NCI-H187 (cell line): ENCODE results near the gene RABEPK.
"Not testable (repeated sequence)": the region's sequence is repeated elsewhere in the genome, so short reads cannot be mapped to it uniquely, and the experiment has no call there.

ENCODE experiments used
- DNase-seq, 2 experiments: peaks; one replicate each; lab custom pipeline; 2025; lab: John Stamatoyannopoulos, UW

RABEPK gene, protein sequence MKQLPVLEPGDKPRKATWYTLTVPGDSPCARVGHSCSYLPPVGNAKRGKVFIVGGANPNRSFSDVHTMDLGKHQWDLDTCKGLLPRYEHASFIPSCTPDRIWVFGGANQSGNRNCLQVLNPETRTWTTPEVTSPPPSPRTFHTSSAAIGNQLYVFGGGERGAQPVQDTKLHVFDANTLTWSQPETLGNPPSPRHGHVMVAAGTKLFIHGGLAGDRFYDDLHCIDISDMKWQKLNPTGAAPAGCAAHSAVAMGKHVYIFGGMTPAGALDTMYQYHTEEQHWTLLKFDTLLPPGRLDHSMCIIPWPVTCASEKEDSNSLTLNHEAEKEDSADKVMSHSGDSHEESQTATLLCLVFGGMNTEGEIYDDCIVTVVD

DNA sequence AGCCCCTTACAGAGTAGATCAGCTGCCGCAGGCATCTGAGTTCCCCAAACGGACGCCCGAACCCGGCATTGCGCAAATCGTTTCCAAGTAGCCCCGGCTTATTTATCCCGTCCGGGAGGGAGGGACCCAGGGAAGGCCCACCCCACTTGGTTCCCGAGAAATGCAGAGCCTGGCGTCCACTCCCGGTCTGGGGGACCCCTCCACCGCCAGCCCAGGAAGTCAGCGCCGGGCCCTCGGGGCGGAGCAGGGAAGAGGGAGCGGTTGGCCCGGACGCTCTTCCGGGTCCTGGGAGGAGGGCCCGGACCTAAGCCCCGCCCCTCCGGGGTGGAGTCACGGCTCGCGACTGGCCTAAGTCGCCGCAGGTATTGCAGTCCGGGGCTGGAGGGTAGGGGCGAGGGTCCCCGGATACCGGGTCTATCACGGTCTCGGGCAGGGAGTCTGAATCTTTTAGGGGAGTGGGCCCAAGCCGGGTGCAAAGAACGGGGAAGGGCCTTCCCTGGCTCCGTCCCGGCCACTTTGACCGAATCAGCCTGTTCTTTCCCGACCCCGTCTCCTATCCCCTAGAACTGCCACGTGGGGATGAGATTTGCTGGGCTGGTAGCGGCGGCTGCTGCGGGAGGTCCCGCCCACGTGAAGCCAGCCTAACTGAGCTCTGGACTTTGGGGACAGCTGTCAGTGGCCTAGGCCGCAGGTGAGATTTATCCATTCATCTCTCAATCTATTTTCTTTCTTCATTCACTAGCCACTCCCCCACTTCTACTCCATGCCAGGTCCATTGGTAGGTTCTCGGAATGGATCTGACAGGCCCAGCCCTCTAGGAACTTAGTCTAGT lies at the start of gene RABEPK:
Gene RABEPK (plus strand): TSS at position 327 of the 832 bp plus-strand sequence. CDS start 2,472 bp downstream, outside the sequence.
- DNase-seq: peak; percentile 45 to 76

DNA sequence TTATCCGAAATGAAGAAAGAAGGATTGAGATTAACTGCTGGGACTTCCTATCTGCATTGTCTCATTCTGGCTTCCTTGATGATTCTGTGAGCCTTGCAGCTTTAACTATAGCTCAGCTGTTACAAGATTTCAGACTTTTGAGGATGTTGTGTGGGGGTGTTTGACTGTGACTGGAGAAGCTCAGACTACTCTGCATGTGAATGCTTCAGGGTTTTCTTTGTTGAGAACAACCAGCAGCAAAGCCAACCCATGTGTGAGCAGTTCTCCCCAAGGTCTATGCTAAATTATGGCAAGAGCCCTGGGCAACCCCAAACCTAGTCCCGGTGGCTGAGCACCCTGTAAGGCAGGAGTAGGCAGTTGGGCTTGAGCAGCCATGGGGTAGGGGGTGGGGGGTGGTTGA lies 48.6 kb upstream of the RABEPK start:
- DNase-seq: no peak

DNA sequence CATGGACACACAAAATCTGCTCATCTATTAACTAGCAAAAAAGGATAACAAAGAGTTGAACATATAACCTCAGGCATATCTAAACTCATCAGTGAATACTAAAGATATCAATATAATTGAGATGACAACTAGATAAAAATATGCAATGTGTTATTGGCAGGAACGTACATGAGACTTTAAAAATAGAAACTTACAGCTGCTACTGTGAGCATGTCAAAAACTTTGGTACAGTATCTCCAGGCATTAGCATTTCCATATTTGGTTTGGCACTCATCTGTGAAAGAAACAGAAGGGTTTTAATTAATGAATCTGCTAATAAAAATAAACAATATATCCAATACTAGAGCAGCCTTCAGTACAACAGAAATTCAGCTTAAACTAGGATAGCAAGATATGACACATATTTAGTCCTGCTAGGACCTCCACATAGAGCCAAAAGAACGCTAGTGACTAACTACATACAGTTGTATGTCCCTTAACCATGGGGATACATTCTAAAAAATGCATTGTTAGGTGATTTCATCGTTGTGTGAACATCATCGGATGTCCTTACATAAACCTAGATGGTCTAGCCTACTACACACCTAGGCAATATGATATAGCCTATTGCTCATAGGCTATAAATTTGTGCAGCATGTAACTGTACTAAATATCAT lies 46.5 kb upstream of the RABEPK start:
- DNase-seq: no peak

DNA sequence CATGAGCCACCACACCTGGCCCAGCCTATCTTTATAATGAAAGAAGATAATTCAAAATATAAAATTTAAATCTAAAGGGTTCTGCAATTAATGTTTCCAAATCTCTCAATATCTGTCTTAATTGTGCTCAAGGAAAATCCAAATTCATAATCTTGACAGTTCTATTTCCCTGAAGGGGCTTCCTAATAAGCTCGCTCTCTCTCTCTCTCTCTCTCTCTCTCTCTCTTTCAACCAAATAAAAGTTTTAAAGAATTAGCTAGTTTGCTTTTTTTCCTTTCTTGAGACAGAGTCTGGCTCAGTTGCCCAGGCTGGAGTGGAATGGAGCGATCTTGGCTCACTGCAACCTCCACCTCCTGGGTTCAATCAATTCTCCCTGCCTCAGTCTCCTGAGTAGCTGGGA lies 43.8 kb upstream of the RABEPK start:
- no peak for DNase-seq

DNA sequence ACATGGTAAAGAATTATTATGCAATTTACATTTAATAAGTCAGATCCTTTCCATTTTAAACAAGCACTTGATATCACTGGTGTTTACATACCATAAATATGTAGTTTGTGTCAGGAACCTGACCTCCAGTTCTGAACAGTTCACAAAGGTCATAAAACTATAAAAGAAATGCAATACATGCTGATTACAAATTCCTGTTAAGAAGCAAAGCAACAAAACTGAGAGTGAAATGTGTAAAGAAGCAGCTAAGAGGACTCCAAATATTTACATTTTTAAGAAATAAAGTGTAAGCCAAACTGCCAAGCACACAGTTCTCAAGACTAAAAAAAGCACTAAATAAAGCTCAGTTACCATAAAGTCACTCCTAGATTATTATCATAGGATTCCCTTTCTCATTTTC lies 39.6 kb upstream of the RABEPK start:
- no peak for DNase-seq

DNA sequence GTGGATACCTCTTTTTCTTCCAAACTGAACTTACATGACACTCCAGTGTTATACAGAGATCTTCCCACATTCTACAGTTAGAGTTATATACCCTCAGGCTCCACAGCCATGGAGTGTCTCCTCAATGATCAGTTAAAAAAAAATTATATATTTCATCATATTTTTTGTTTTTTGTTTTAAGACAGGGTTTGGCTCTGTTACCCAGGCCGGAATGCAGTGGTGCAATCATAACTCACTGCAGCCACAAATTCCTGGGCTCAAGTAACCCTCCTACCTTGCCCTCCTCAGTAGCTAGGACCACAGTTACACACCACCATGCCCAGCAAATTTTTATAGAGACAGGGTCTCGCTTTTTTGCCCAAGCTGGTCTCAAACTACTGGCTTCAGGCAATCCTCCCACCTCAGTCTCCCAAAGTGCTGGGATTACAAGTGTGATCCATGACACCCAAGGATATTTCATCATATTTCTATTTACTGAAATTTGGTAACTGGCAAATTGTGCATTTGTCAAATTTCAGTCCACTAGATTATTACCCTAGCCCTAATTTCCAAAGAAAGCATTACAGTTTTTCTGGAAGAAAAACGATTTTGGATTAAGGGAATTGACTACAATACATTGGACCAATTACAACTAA lies 38.9 kb upstream of the RABEPK start:
- no peak for DNase-seq

DNA sequence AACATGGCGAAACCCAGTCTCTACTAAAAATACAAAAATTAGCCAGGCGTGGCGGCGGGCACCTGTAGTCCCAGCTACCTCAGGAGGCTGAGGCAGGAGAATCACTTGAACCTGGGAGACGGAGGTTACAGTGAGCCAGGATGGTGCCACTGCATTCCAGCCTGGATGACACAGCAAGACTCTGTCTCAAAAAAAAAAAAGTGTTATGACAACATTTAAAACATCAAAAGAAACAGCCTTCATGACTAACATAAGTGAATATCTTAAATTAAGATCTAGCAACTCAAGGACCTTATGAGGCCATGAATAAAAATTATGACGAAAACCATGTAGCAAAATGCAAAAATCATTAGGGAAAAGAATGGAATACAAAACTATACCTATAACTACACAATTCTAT lies 37.5 kb upstream of the RABEPK start:
- not testable (repeated sequence) for DNase-seq

DNA sequence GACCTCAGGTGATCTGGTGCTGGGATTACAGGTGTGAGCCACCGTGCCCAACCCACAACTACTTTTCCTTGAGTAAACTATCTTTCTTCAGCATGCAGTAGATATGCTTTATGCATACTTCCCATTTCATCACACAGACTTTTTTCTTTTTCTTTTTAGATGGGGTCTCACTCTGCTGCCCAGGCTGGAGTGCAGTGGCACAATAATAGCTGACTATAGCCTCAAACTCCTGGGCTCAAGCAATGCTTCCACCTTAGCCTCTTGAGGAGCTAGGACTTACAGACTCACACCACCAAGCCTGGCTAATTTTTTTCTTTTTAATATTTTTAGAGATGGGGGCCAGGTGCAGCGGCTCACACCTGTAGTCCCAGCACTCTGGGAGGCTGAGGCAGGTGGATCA lies 33.6 kb upstream of the RABEPK start:
- DNase-seq: no peak

DNA sequence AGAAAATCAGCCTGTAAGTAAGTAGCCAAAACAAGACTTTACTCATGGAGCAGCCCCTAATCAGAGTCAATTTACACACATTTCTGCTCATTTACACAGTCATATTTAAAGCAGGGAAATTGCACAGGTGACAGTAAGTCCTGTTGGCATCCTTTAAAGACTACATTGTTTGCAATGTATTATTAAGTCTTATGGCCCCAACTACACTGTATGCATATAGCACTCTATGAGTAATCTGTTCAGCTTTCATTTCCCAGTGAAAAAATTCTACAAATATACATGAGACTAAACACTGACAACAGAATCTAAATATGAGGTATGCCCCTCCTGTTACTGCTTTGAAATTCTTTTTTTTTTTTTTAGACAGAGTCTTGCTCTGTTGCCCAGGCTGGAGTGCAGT lies 30.4 kb upstream of the RABEPK start:
- DNase-seq: no peak

DNA sequence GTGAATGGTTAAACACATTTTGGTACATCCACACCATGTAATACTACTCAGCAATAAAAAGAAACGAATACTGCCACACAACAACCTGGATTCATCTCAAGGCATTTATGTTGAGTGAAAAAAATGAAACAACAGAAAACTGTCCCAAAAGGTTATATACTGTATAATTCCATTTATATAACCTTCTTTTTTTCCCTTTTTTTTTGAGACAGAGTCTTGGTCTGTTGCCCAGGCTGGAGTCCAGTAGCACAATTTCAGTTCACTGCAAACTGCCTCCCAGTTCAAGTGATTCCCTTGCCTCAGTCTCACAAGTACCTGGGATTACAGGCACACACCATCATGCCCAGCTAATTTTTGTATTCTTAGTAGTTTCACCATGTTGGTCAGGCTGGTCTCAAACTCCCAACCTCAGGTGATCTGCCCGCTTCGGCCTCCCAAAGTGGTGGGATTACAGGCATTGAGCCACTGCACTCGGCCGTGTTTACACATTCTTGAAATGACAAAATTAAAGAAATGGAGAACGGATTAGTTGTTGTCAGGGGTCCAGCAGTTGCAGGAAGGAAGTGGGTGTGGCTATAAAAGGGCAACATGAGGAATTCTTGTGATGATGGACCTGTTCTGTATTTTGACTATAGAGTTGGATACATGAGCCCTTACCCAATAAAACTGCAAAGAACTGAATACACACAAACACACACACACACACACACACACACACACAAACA lies 28.1 kb upstream of the RABEPK start:
- no peak for DNase-seq

DNA sequence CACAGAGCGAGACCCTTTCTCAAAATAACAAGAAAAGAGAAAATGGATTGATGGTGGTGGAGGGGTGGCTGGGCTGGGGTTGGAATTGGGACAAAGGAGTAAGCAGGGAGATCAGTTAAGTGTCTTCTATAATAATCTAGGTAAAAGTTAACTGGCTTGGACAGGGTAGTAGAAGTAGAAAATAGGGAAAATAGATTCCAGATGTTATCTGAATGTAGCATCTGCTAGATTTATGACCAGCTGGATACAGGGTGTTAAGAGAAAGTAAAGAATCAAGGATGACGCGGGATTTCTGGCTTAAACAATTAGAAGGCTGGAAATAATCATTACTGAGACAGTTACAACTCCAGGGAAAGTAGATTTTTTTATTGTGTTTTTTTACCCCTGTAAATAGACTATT lies 23.7 kb upstream of the RABEPK start:
- DNase-seq: no peak

DNA sequence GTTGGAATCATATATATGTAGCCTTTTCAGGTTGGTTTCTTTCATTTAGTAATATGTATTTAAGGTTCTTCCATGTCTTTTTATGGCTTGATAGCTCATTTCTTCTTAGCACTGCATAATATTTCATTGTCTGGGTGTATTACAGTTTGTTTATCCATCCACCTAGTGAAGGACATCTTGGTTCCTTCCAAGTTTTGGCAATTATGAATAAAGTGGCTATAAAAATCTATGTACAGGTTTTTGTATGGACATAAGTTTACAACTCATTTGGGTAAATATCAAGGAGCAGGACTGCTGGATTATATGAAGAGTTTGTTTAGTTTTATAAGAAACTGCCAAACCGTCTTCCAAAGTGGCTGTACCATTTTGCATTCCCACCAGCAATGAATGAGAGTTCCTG lies 22.5 kb upstream of the RABEPK start:
- no peak for DNase-seq

DNA sequence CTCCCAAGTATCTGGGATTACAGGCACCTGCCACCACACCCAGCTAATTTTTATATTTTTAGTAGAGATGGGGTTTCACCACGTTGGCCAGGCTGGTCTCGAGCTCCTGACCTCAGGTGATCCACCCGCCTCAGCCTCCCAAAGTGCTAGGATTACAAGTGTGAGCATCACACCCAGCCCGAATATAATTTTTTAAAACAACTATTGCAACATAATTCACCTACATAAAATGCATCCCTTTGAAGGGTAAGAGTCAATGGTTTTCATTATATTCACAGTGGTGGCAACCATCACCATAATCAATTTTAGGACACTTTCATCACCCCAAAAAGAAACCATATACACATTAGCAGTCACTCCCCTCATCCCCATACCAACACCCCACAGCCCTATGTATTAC lies 20.6 kb upstream of the RABEPK start:
- not testable (repeated sequence) for DNase-seq

DNA sequence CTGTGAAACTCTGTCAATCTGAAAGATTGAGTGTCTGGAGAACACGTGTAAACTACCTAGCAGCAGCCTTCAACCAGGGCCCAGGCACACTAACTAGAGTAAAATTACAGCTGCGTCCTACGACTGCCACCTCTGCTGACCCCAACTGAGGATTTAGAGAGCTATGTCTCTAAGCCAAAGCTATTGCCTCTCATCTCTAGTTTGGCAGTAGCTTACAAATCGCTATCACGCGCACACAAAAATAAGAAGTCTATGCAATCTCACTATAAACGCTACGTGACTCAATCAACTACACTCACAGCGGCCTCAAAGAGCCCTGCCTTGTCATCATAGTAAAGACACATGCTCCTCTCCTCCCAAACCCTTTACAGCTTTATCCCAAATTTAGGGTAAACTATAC lies 19.5 kb upstream of the RABEPK start:
- no peak for DNase-seq

DNA sequence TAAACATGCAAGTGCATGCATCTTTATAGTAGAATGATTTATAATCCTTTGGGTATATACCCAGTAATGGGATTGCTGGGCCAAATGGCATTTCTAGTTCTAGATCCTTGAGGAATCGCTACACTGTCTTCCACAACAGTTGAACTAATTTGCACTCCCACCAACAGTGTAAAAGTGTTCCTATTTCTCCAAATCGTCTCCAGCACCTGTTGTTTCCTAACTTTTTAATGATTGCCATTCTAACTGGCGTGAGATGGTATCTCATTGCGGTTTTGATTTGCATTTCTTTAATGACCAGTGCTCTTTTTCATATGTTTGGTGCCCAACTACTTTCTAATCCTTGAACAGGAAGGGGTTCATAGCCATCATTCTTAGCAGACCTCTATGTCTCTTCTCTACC lies 18.6 kb upstream of the RABEPK start:
- DNase-seq: not testable (repeated sequence)

DNA sequence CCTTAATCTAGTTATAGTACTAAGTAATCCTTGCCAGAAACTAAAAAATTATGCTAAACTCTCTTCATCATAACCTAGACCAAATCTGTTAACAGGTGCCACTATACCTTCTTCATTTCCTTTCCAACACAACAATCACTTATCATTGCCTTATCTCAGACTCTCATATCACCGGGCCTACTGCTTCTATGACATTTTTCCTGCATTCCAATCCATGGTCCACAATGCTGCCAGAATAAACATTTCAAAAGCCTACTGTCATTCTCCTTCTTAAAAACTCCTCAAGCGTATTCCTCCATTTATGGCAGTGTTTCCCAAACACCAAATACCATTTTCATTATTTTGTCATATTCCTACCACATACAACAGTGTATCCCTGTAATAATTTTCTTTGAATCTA lies 17.3 kb upstream of the RABEPK start:
- no peak for DNase-seq

DNA sequence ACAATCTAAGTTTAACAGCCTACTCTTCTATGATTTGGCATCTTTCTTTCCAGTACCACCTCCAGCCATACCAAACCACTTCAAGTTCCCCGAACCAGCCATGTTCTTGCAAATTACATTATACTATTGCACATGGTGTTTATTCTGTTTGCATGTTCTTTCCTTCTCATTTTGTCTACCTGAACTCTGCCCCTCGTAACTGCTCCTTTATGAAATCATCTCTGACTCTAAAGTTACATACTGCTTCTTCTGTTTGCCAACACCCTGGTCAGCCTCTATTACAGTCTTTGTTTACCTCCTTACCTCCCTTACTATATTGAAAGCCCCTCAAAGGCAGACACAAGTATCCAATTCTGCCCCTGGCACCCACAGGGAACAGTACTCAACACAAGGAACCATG lies 16.8 kb upstream of the RABEPK start:
- DNase-seq: no peak

DNA sequence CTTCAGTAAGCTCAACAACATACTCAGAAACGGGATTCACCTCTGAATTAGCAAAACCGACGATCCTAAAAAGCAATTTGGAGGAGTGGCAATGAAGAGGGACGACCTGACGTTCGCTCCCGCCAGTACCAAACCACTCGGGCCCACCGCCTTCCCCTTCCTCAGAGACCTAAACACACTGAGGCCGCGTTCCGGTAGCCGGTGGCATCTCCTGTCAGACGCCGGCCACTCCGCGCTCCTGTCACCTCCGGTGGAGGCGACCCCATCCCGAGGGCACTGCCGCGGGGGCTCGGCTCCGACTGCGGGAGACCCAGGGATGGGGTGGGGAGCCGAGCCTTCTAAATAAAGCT lies 11.4 kb upstream of the RABEPK start:
- no peak for DNase-seq

DNA sequence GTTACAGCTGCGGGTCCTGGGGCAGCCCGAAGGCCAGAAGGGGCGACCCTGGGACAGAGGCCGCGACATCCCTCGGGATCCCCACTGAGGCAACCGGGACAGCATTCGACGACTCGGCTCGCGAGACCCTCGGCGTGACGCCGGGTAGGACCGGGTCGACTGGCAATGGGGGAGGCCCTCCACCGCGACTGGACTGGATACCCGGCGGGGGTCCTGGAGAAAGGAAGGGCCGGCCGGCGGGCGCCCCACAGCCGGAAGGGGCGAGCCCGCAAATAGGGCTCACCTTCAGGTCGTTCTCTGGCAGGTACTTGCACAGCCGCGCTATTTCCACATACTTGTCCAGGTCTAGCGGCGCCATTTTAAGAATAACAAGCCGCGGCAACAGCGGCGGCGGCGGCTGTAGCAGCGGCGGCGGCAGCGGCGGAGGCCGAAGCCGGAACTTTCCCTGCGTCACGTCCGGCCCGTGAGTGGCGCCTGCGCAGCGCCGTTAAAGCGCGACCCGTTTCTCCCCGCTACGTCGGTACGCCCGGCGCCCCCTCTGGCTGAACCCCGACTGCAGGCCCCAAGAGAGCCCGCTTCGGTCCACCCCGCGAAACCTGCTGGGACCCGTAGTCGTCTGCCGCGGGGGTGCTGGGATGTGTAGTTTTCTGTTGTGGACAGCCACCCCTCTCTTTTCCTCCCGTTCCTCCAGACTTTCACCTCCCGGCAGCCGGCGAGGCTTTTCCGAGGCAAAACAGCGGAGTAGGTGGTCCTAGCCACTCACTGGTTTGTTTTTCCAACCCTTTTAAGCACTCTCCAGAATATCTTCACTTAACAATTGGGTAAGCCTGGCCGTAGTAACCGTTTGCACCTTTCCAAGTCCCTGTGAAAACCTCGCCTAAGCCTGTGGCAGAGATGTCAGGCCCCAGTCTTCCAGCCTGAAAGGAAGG lies 10.7 kb upstream of the RABEPK start, which contains the start of gene PPP6C:
Gene PPP6C (minus strand): TSS at position 443 of the 929 bp plus-strand sequence. CDS start 85 bp downstream, at position 358.
- peak; percentile 43 to 79 for DNase-seq

DNA sequence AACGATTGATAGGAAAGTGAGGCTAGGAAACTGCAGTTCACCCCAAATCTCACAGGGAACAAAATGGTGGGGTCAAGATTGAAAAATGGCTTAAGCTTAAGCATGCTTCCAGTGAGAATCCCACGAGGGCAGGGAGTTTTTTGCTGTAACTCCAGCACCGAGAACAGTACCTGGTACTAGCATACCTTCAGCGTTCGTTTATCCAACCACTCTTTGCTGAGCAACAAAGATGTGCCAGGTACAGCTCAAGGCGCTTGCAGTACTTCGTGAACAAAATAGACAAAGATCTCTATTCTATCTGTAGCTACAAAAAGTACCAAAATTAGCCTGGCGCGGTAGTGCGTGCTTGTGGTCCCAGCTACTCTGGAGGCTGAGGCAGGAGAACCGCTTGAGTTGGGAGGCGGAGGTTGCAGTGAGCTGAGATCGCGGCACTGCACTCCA lies 10.0 kb upstream of the RABEPK start:
- DNase-seq: no peak
